Activated naive CD8-positive, alpha-beta T cell treated with anti-CD3 and anti-CD28 coated beads for 36 hours (primary cell): ENCODE data around the gene NBEAL2. TPM values are rescaled to one million over a fixed set of nuclear protein-coding genes. Genes with fewer than 3 reads are reported as not detected.

Experiments used
- DNase-seq: peaks from one replicate; pipeline ENCODE4 v3.0.0; 2021
- H3K27ac Mint-ChIP-seq: one replicate; pipeline ENCODE4 v1.8.0; 2022; ENCODE audit warnings: mild to moderate bottlenecking, moderate library complexity, mixed read lengths
- H3K27me3 Mint-ChIP-seq: one replicate; pipeline ENCODE4 v1.8.0; 2022; ENCODE audit warnings: mild to moderate bottlenecking, mixed read lengths
- H3K36me3 Mint-ChIP-seq: one replicate; pipeline ENCODE4 v1.8.0; 2021; ENCODE audit warnings: mild to moderate bottlenecking, mixed read lengths
- H3K4me1 Mint-ChIP-seq: one replicate; pipeline ENCODE4 v1.8.0; 2021; ENCODE audit warnings: mixed read lengths
- H3K4me3 Mint-ChIP-seq: one replicate; pipeline ENCODE4 v1.8.0; 2022; ENCODE audit warnings: mild to moderate bottlenecking, moderate library complexity, mixed read lengths
- H3K9me3 Mint-ChIP-seq: one replicate; pipeline ENCODE4 v1.8.0; 2022; ENCODE audit warnings: mixed read lengths
- total RNA-seq, 2 experiments: library from RNA; stranded (reverse); gene quantifications; one replicate each; pipeline ENCODE4 v1.2.3, GENCODE V29; 2021

The NBEAL2 gene
- total RNA-seq, 2 experiments from 2014 or later, result 63.1 to 67.4 TPM

DNA sequence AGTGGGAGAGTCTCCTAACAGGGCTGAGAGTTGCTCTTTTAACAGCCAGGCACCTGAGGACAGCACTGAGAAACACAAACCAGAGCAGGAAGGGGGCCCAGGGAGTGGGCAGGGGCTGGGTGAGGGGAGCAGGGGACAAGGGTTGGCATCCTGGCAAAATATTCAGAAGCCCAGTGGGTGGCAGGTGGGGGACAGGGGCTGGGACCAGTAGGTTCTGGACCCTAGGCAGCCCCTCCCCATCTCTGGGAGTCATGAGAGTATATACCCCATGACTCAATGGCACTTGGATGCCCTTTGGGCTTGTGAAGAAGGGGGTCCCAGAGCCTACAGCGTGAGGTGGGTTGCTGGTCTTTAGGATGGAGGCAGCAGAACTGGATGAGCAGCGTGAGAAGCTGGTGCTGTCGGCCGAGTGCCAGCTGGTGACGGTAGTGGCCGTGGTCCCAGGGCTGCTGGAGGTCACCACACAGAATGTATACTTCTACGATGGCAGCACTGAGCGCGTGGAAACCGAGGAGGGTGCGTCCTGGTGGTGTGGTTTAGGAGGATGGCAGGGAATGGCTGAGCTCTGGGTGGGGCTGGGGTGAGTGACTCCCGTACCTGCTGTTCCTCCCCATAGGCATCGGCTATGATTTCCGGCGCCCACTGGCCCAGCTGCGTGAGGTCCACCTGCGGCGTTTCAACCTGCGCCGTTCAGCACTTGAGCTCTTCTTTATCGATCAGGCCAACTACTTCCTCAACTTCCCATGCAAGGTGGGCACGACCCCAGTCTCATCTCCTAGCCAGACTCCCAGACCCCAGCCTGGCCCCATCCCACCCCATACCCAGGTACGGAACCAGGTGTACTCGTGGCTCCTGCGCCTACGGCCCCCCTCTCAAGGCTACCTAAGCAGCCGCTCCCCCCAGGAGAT, 24.2 kb downstream of the NBEAL2 start:
- DNase-seq, result no peak
- H3K36me3 Mint-ChIP-seq, result peaks cover 10% of the 10 kb centered on the region
- H3K9me3 Mint-ChIP-seq, result no peaks in the 10 kb centered on the region
- no peak overlapping the region for H3K4me3 Mint-ChIP-seq
- no peak overlapping the region for H3K27ac Mint-ChIP-seq
- H3K4me1 Mint-ChIP-seq, result peaks cover 2% of the 10 kb centered on the region
- no peaks in the 10 kb centered on the region for H3K27me3 Mint-ChIP-seq

DNA sequence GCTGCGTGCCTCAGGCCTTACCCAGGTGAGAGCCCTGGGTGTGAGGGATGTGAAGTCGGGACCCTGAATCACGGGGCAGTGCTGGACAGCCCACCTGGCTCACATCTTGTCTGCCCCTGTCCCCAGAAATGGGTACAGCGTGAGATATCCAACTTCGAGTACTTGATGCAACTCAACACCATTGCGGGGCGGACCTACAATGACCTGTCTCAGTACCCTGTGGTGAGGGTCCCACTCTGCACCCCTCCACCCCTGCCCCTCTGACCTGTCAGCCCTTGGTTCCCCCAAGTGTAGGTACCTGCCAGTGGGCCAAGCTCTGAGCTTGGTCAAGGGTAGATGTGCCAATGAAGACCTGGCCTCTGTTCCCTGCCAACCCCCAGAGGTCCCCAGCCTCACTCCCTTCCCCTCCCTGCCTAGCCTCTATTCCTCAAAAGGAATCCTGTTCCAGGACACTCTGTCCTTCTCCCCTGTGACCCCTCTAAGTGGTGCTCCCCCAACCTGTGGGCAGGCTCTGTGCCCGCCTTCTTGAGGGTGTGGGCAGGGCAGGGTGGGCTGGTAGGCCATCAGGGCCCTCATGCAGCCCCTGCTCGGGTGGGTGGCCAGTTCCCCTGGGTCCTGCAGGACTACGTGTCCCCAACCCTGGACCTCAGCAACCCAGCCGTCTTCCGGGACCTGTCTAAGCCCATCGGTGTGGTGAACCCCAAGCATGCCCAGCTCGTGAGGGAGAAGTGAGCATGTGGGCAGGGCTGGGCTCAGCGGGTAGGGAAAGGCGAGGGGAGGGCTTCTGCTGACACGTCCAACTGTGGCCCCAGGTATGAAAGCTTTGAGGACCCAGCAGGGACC, 25.1 kb downstream of the NBEAL2 start:
- DNase-seq, result no peak
- H3K27ac Mint-ChIP-seq, result no peak overlapping the region
- H3K36me3 Mint-ChIP-seq, result peaks cover 10% of the 10 kb centered on the region
- no peaks in the 10 kb centered on the region for H3K9me3 Mint-ChIP-seq
- H3K4me3 Mint-ChIP-seq, result no peak overlapping the region
- peaks cover 3% of the 10 kb centered on the region for H3K4me1 Mint-ChIP-seq
- H3K27me3 Mint-ChIP-seq, result no peaks in the 10 kb centered on the region

DNA sequence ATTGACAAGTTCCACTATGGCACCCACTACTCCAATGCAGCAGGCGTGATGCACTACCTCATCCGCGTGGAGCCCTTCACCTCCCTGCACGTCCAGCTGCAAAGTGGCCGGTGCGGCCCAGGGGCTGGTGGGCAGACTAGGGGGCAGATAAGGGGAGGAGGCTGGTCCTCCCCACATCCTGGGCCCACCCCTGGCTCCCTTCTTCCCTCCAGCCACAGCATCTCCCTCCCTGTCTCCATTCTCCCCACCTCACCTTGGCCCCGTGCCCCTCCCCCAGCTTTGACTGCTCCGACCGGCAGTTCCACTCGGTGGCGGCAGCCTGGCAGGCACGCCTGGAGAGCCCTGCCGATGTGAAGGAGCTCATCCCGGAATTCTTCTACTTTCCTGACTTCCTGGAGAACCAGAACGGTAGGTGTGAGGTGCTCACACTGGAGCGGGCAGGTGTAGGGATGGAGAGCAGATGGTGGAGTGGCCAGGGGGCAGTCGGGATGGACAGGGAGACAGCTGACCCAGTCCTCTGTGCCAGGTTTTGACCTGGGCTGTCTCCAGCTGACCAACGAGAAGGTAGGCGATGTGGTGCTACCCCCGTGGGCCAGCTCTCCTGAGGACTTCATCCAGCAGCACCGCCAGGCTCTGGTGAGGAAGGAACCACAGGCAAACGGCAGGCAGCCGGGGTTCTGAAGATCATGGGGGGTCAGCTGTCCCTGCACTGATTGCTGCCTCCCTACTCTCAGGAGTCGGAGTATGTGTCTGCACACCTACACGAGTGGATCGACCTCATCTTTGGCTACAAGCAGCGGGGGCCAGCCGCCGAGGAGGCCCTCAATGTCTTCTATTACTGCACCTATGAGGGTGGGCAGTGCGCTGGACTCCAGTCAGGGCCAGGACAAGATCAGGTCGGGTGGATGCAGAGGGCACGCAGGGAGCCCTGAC, 26.0 kb downstream of the NBEAL2 start:
- Mint-ChIP-seq H3K27ac (no peak overlapping the region), H3K4me1 (peaks cover 11% of the 10 kb centered on the region), H3K9me3 (no peaks in the 10 kb centered on the region), H3K27me3 (no peaks in the 10 kb centered on the region), H3K4me3 (no peak overlapping the region), H3K36me3 (peaks cover 18% of the 10 kb centered on the region)
- no peak for DNase-seq

DNA sequence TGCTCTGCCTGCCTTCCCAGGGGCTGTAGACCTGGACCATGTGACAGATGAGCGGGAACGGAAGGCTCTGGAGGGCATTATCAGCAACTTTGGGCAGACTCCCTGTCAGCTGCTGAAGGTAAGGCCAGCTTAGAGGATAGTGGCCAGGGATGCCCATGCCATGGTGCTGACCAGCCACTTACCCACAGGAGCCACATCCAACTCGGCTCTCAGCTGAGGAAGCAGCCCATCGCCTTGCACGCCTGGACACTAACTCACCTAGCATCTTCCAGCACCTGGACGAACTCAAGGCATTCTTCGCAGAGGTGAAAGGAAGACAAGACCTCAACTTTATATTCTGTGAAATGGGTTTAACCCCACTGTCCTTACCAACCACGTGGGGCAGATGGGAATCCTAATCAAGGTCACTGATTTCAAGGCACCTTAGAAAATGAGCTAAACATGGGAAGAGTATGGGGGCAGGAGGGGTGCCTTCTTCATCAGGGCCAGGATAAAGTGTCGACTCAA, 26.7 kb downstream of the NBEAL2 start:
- DNase-seq, result no peak
- no peaks in the 10 kb centered on the region for H3K27me3 Mint-ChIP-seq
- no peak overlapping the region for H3K4me3 Mint-ChIP-seq
- no peaks in the 10 kb centered on the region for H3K9me3 Mint-ChIP-seq
- peaks cover 12% of the 10 kb centered on the region for H3K4me1 Mint-ChIP-seq
- H3K36me3 Mint-ChIP-seq, result peaks cover 20% of the 10 kb centered on the region
- no peak overlapping the region for H3K27ac Mint-ChIP-seq

DNA sequence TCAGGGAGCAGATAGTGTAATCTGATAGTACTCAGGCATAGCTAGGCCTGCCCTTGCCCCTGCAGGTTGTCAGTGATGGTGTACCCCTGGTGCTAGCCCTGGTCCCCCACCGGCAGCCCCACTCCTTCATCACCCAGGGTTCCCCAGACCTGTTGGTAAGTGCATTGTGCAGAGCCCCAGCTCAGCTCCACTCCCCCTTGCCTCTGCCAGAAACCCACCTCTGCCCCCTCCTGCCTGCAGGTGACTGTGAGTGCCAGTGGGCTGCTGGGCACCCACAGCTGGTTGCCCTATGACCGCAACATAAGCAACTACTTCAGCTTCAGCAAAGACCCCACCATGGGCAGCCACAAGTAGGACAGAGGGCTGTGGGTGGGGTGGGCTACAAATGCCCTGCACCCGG, 27.5 kb downstream of the NBEAL2 start:
- no peaks in the 10 kb centered on the region for H3K27me3 Mint-ChIP-seq
- no peak overlapping the region for H3K27ac Mint-ChIP-seq
- DNase-seq, result no peak
- H3K36me3 Mint-ChIP-seq, result peaks cover 19% of the 10 kb centered on the region
- H3K4me3 Mint-ChIP-seq, result no peak overlapping the region
- peaks cover 12% of the 10 kb centered on the region for H3K4me1 Mint-ChIP-seq
- no peaks in the 10 kb centered on the region for H3K9me3 Mint-ChIP-seq

DNA sequence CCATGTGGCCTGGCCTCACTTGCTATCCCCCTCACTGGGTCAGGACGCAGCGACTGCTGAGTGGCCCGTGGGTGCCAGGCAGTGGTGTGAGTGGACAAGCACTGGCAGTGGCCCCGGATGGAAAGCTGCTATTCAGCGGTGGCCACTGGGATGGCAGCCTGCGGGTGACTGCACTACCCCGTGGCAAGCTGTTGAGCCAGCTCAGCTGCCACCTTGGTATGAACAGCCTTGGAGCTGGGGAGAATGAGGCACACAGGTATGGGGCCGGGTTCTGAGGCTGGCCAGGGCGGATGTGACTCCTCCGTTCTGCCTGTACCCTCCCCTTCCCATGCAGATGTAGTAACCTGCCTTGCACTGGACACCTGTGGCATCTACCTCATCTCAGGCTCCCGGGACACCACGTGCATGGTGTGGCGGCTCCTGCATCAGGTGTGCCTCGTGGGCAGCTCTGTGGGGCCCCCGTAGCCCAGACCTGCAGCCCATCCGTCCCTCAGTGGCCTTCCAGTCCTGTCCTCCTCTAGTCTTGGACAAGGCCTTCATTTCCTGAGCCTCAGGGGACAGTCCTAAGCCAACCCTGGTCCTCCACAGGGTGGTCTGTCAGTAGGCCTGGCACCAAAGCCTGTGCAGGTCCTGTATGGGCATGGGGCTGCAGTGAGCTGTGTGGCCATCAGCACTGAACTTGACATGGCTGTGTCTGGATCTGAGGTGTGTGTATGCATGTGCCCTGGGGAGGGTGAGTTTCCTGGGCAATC, 28.2 kb downstream of the NBEAL2 start:
- H3K4me3 Mint-ChIP-seq, result no peak overlapping the region

DNA sequence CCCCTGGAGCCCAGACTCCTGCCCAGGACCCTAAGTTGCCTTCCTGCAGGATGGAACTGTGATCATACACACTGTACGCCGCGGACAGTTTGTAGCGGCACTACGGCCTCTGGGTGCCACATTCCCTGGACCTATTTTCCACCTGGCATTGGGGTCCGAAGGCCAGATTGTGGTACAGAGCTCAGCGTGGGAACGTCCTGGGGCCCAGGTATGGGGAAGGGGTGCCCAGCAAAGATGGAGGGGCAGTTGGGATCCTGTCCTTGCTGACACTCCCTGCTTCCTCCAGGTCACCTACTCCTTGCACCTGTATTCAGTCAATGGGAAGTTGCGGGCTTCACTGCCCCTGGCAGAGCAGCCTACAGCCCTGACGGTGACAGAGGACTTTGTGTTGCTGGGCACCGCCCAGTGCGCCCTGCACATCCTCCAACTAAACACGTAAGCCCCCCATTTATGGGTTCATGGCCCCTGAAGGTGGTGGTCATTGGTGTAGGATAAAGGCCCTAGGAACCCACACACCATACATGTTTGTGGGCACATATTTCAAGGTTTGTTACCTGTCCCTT, 28.8 kb downstream of the NBEAL2 start:
- DNase-seq, result no peak
- Mint-ChIP-seq H3K4me3 (no peak overlapping the region), H3K27me3 (no peaks in the 10 kb centered on the region), H3K27ac (no peak overlapping the region), H3K36me3 (peaks cover 15% of the 10 kb centered on the region), H3K9me3 (no peaks in the 10 kb centered on the region), H3K4me1 (peaks cover 12% of the 10 kb centered on the region)

More for the DNA sequence above, 28.2 kb downstream of the NBEAL2 start:
- no peak for DNase-seq
- Mint-ChIP-seq H3K36me3 (peaks cover 15% of the 10 kb centered on the region), H3K9me3 (no peaks in the 10 kb centered on the region), H3K4me1 (peaks cover 12% of the 10 kb centered on the region), H3K27me3 (no peaks in the 10 kb centered on the region), H3K27ac (no peak overlapping the region)

DNA sequence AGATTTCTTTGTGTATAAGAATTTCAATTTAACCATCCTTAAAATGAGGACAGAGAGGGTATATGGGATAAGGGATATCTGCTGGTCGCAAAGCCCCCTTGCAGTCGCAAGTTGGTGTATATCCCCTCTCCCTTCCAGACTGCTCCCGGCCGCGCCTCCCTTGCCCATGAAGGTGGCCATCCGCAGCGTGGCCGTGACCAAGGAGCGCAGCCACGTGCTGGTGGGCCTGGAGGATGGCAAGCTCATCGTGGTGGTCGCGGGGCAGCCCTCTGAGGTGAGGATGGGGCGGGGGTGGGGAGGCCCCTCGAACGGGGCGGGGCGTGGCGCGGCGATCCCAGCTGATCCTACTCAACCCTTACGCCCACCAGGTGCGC, 29.4 kb downstream of the NBEAL2 start:
- no peaks in the 10 kb centered on the region for H3K27me3 Mint-ChIP-seq
- no peak overlapping the region for H3K27ac Mint-ChIP-seq
- H3K9me3 Mint-ChIP-seq, result no peaks in the 10 kb centered on the region
- DNase-seq, result no peak
- no peak overlapping the region for H3K4me3 Mint-ChIP-seq
- peaks cover 12% of the 10 kb centered on the region for H3K36me3 Mint-ChIP-seq
- H3K4me1 Mint-ChIP-seq, result peaks cover 12% of the 10 kb centered on the region

DNA sequence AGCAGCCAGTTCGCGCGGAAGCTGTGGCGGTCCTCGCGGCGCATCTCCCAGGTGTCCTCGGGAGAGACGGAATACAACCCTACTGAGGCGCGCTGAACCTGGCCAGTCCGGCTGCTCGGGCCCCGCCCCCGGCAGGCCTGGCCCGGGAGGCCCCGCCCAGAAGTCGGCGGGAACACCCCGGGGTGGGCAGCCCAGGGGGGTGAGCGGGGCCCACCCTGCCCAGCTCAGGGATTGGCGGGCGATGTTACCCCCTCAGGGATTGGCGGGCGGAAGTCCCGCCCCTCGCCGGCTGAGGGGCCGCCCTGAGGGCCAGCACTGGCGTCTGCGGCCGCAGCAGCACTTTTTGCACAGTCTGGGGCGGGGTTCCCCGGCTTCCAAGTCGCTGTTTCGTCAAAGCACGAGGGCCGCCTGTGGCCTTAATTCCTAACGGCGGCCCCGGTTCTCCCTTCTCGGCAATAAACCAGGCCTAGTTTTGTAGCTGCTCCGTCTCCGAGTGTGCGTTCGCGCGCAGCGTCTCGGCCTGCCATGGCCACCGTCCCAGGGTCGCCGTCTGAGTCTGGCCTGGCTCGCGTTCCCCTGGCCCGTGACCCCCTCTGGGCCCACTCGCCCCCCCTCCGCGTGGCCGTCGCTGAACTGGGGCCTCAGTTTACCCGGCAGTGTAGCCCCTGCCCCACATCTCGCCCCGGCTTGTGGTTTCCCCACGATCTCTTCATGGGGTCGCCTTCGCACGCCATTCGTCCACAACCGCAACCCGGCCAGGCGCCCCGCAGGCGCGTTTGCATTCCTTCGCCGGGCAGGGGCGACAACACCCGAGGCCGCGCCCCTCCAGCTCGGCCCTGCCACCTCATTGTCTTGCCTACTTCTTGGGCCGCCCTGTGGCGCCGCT, 30.0 kb downstream of the NBEAL2 start:
- peaks cover 12% of the 10 kb centered on the region for H3K4me1 Mint-ChIP-seq
- peak overlapping the region; percentile 91 for H3K27ac Mint-ChIP-seq
- H3K36me3 Mint-ChIP-seq, result peaks cover 10% of the 10 kb centered on the region
- H3K27me3 Mint-ChIP-seq, result no peaks in the 10 kb centered on the region
- DNase-seq, result peak; percentile 93
- no peaks in the 10 kb centered on the region for H3K9me3 Mint-ChIP-seq
- H3K4me3 Mint-ChIP-seq, result peak overlapping the region; percentile 72

DNA sequence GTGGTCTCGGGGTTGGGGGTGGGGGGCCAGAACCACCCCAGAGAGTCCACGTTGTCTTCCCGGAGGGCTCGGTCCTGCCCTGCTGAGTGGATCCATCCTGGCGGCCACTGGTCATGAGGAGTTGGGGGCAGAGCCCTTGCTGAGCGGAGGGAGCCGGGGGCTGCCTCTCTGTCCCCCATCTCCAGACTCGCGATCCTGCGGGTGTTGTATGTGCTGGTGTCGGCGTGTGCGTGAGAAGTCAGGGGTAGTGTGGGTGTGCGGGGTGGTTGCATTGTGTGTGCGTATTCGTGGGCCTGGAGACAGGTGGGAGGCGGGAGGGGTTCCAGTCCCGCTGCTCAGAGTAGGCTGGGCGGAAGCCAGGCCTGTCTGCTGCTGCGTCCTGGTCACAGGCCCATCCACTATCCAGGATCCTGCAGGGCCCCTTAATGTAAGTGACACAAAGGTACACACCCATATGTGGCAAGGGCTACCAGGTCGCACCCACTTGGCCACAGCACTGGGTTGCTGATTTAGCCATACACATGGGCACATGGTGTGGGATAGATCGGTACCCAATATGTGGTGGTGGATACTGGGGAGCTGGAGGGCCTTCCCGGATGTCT, 30.7 kb downstream of the NBEAL2 start:
- peaks cover 14% of the 10 kb centered on the region for H3K4me1 Mint-ChIP-seq
- no peaks in the 10 kb centered on the region for H3K27me3 Mint-ChIP-seq
- no peaks in the 10 kb centered on the region for H3K9me3 Mint-ChIP-seq
- H3K27ac Mint-ChIP-seq, result peak overlapping the region; percentile 91
- peaks cover 11% of the 10 kb centered on the region for H3K36me3 Mint-ChIP-seq
- H3K4me3 Mint-ChIP-seq, result peak overlapping the region; percentile 72
- no peak for DNase-seq

DNA sequence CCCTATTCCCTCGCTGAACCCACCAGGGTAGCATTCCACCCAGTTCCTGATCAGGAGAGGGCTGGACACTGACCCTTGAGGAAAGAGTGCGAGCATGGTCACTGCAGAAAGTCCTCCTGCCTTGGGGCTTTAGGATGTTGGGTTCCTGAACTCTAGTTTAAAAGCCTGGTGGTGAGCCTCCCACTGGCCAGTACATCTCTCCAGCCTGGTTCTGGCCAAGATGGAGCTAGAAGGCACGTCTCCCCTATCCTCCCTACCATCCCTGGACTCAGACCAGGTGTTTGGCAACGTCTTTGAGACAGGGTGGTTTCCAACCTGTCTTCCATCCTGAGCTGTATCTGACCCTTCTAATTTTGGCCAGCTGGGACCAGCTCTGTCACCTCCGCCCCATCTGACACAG, 31.4 kb downstream of the NBEAL2 start:
- Mint-ChIP-seq H3K4me1 (peaks cover 16% of the 10 kb centered on the region), H3K4me3 (no peak overlapping the region), H3K27ac (no peak overlapping the region), H3K9me3 (no peaks in the 10 kb centered on the region), H3K36me3 (peaks cover 15% of the 10 kb centered on the region), H3K27me3 (no peaks in the 10 kb centered on the region)
- no peak for DNase-seq

DNA sequence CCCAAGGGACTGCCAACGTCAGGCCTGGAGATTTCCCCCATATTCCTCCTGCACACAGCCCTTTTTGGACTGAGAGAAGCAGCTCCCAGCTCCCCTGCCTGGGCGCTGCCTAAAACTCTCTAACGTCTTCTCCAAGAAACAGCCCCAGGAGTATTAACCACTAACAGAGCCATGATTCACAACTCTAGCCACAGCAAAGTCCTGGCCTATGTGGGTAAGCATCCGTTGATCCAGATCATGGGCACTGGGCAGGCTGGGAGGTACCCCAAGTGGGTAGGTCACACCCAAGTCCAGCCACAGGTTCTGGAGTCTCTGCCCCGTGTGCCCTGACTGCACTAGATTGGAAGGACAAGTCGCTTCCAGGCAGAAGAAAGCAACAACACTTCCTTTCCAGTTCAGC, 31.9 kb downstream of the NBEAL2 start:
- Mint-ChIP-seq H3K27ac (peak overlapping the region; percentile 36), H3K4me3 (no peak overlapping the region), H3K27me3 (no peaks in the 10 kb centered on the region), H3K36me3 (peaks cover 15% of the 10 kb centered on the region), H3K4me1 (peaks cover 18% of the 10 kb centered on the region), H3K9me3 (no peaks in the 10 kb centered on the region)
- DNase-seq, result no peak
